ENCODE results near the gene LYL1. TPM values are rescaled to one million over a fixed set of nuclear protein-coding genes. Genes with fewer than 3 reads are reported as not detected.

LYL1 gene
- total RNA-seq, 1 experiment from 2014 or later = 0.63 TPM

- Histone ChIP-seq H3K27ac (ENCODE audit: insufficient read length, low read depth, low read length) (no peak overlapping the region), H2AFZ (ENCODE audit: low read length) (no peak overlapping the region), H3K23ac (ENCODE audit: insufficient read length, low read depth, low read length) (no peak overlapping the region), H3K27me3 (ENCODE audit: insufficient read depth, low read length) (no peaks in the 10 kb centered on the region; the same call in 1 of the 2 replicates), H3T11ph (ENCODE audit: low read length) (no peak overlapping the region), H3K4me2 (ENCODE audit: insufficient read depth, insufficient read length, low read length) (no peak overlapping the region), H2BK15ac (ENCODE audit: low read depth, low read length) (no peak overlapping the region), H3K14ac (ENCODE audit: insufficient read depth, low read length) (no peak overlapping the region), H4K91ac (ENCODE audit: insufficient read length, low read depth, low read length) (no peak overlapping the region), H3K79me1 (ENCODE audit: insufficient read depth, low read depth, low read length, poor library complexity, severe bottlenecking) (no peaks in the 10 kb centered on the region), H2BK12ac (ENCODE audit: insufficient read length, low read depth, low read length) (no peak overlapping the region), H4K20me1 (ENCODE audit: control insufficient read depth, insufficient read depth, insufficient read length) (no peaks in the 10 kb centered on the region), H3K56ac (ENCODE audit: insufficient read length, low read depth, low read length) (no peak overlapping the region), H4K8ac (replicated peaks; ENCODE audit: insufficient read length, low read depth, low read length) (no peak overlapping the region), H3K4ac (ENCODE audit: low read depth, low read length) (no peak overlapping the region), H3K18ac (ENCODE audit: insufficient read length, low read depth, low read length) (no peak overlapping the region), H2BK5ac (ENCODE audit: insufficient read length, low read length) (no peak overlapping the region), H3K9me3 (ENCODE audit: control insufficient read depth, low read depth, low read length) (no peaks in the 10 kb centered on the region), H2AK5ac (ENCODE audit: insufficient read length, low read length) (no peak overlapping the region), H3K79me2 (ENCODE audit: insufficient read depth, low read length) (no peaks in the 10 kb centered on the region), H2BK120ac (ENCODE audit: low read depth, low read length, poor library complexity, severe bottlenecking) (no peak overlapping the region), H3K4me1 (ENCODE audit: insufficient read depth, low read length) (peaks cover 2% of the 10 kb centered on the region; the same call in 1 of the 2 replicates), H2BK20ac (ENCODE audit: low read depth, low read length, poor library complexity, severe bottlenecking) (no peak overlapping the region), H3K9ac (ENCODE audit: extremely low read depth, insufficient read length, low read length) (no peak overlapping the region), H3K23me2 (ENCODE audit: insufficient read length, low read depth, low read length, poor library complexity, severe bottlenecking) (peaks cover under 1% of the 10 kb centered on the region), H4K5ac (ENCODE audit: insufficient read length, low read depth, low read length) (no peak overlapping the region)
- H3K4me1 Mint-ChIP-seq = peaks cover 4 to 28% of the 10 kb centered on the region in 2 experiments
- H3K36me3 Mint-ChIP-seq (ENCODE audit: insufficient read depth in 1 of 3, low read depth in 3 of 3) = peaks cover 0 to 1% (median 0%) of the 10 kb centered on the region in 3 experiments; a peak in 1 of 7 replicates
- TF ChIP-seq CTCF (conservative IDR thresholded peaks at IDR 0.05) = no peak
- no peak for DNase-seq
- peaks cover 77% of the 10 kb centered on the region for H3K27me3 Mint-ChIP-seq (ENCODE audit: low read depth)
- no peaks in the 10 kb centered on the region for H3K9me3 Mint-ChIP-seq
- no peak overlapping the region for H3K27ac Mint-ChIP-seq
- WGBS (ENCODE audit: extremely low coverage, insufficient read length, low lambda C conversion rate) = no CpG with 5 or more reads among the region's 9 CpGs
- no peak overlapping the region for H3K4me3 Mint-ChIP-seq
Observed at GRCh38 chr19:13072188-13072908, 30.3 kb downstream of the LYL1 start.

All from H9 (cell line).